Neural cell (in vitro differentiated cells): Measurements from ENCODE around the gene KIF13A. TPM values are rescaled to one million over a fixed set of nuclear protein-coding genes. Genes with fewer than 3 reads are reported as not detected.

Experiments
- H2AFZ ChIP-seq: fragments of 200-600, 300-800 bp; sonication (generic), shearing (Covaris generic); 2 replicates; pipeline ENCODE4 v1.6.0; 2014; ENCODE audit warnings: low read depth, mild to moderate bottlenecking, antibody characterized with exemption, low read length, moderate library complexity
- H3F3A ChIP-seq: fragments of 200-600 bp; shearing (Covaris generic); 2 replicates; pipeline ENCODE4 v1.6.1; 2016; ENCODE audit warnings: mild to moderate bottlenecking, moderate library complexity, mixed read lengths, antibody characterized with exemption, low read length; ENCODE audit not compliant: insufficient read depth, poor library complexity, severe bottlenecking
- H3K27ac ChIP-seq: fragments of 200-600, 300-800 bp; sonication (generic), shearing (Covaris generic); 2 replicates; pipeline ENCODE4 v1.5.1; 2014; ENCODE audit warnings: mild to moderate bottlenecking, low read length, moderate library complexity
- H3K27me3 ChIP-seq: fragments of 300-800, 200-600 bp; sonication (generic), shearing (Covaris generic); 2 replicates; pipeline ENCODE4 v1.6.0; 2014; ENCODE audit warnings: mild to moderate bottlenecking, low read depth, low read length, moderate library complexity; ENCODE audit not compliant: insufficient read depth
- H3K36me3 ChIP-seq: fragments of 300-800, 200-600 bp; sonication (generic), shearing (Covaris generic); 2 replicates; pipeline ENCODE4 v1.5.1; 2014; ENCODE audit warnings: mild to moderate bottlenecking, antibody characterized with exemption, low read length, moderate library complexity; ENCODE audit not compliant: insufficient read depth
- H3K4me2 ChIP-seq: fragments of 300-800, 200-600 bp; sonication (generic), shearing (Covaris generic); 2 replicates; pipeline ENCODE4 v1.6.0; 2014; ENCODE audit warnings: mild to moderate bottlenecking, low read length
- H3K4me3 ChIP-seq: fragments of 300-800, 200-600 bp; sonication (generic), shearing (Covaris generic); 2 replicates; pipeline ENCODE4 v1.5.1; 2014; ENCODE audit warnings: mild to moderate bottlenecking, low read length, moderate library complexity
- H3K79me2 ChIP-seq: fragments of 200-600 bp; shearing (Covaris generic); replicated peaks from 2 replicates; pipeline ENCODE4 v1.6.0; 2014; ENCODE audit warnings: mild to moderate bottlenecking, low read length, moderate library complexity; ENCODE audit not compliant: insufficient read depth
- H3K9ac ChIP-seq: fragments of 300-800, 200-600 bp; sonication (generic), shearing (Covaris generic); 2 replicates; pipeline ENCODE4 v1.6.1; 2016; ENCODE audit warnings: mild to moderate bottlenecking, low read length, mixed read lengths
- H3K9me2 ChIP-seq: fragments of 200-600 bp; shearing (Covaris generic); 2 replicates; pipeline ENCODE4 v1.6.1; 2016; ENCODE audit warnings: mild to moderate bottlenecking, low read length, mixed read lengths; ENCODE audit not compliant: insufficient read depth
- H3K9me3 ChIP-seq: fragments of 200-600, 300-800 bp; sonication (generic), shearing (Covaris generic); 2 replicates; pipeline ENCODE4 v1.6.1; 2016; ENCODE audit warnings: mild to moderate bottlenecking, mixed run types, low read length, moderate library complexity, mixed read lengths
- H4K20me1 ChIP-seq: fragments of 200-600 bp; shearing (Covaris generic); 2 replicates; pipeline ENCODE4 v1.6.1; 2016; ENCODE audit warnings: mild to moderate bottlenecking, mixed run types; ENCODE audit not compliant: insufficient read depth
- EP300 ChIP-seq: fragments of 450-650 bp; conservative IDR thresholded peaks from 2 replicates; pipeline ENCODE4 v1.6.1; 2014; ENCODE audit warnings: antibody characterized with exemption, mild to moderate bottlenecking, moderate library complexity; ENCODE audit not compliant: poor library complexity, severe bottlenecking
- EZH2 ChIP-seq: fragments of 200-600, 300-800 bp; shearing (Covaris generic), sonication (generic); IDR thresholded peaks from 2 replicates; pipeline ENCODE4 v1.6.1; 2014; ENCODE audit warnings: antibody characterized with exemption, low read length, borderline replicate concordance, mild to moderate bottlenecking; ENCODE audit not compliant: insufficient read depth, poor library complexity, severe bottlenecking
- MXI1 ChIP-seq: fragments of 450-650 bp; conservative IDR thresholded peaks from 2 replicates; pipeline ENCODE4 v1.6.1; 2014; ENCODE audit warnings: antibody characterized with exemption, mild to moderate bottlenecking; ENCODE audit not compliant: poor library complexity, severe bottlenecking
- POLR2AphosphoS5 ChIP-seq: IDR thresholded peaks from 2 replicates; pipeline ENCODE4 v1.6.1; 2012
- RAD21 ChIP-seq: fragments of 450-650 bp; conservative IDR thresholded peaks from 2 replicates; pipeline ENCODE4 v1.6.1; 2014; ENCODE audit warnings: antibody characterized with exemption, mild to moderate bottlenecking, moderate library complexity
- REST ChIP-seq: IDR thresholded peaks from 2 replicates; pipeline ENCODE4 v1.6.1; 2012; ENCODE audit warnings: borderline replicate concordance
- SMC3 ChIP-seq: fragments of 450-650 bp; conservative IDR thresholded peaks from 2 replicates; pipeline ENCODE4 v1.6.1; 2014; ENCODE audit warnings: antibody characterized with exemption, mild to moderate bottlenecking, moderate library complexity; ENCODE audit not compliant: poor library complexity
- TAF1 ChIP-seq: IDR thresholded peaks from 2 replicates; pipeline ENCODE4 v1.6.1; 2012; ENCODE audit warnings: low read depth
- polyA plus RNA-seq: library from polyadenylated mRNA; depleted of rRNA; stranded (reverse); fragments of >200 nt; gene quantifications from 2 replicates; pipeline ENCODE4 v1.2.3, GENCODE V29; 2014
- TF ChIP-seq, protein P1 (sequence below): fragments of 450-650 bp; IDR thresholded peaks from 2 replicates; pipeline ENCODE4 v1.5.1; 2014; ENCODE audit warnings: antibody characterized with exemption, mild to moderate bottlenecking, moderate library complexity; ENCODE audit not compliant: poor library complexity, severe bottlenecking

Gene KIF13A
- polyA plus RNA-seq, 1 donor from 2014 or later, result 9.4 TPM

- Histone ChIP-seq H3K36me3 (no peaks in the 10 kb centered on the region), H3K27ac (no peak overlapping the region), H3K9me2 (no peaks in the 10 kb centered on the region), H3K4me3 (no peak overlapping the region), H3K9ac (no peak overlapping the region), H3K27me3 (no peaks in the 10 kb centered on the region), H3K79me2 (no peaks in the 10 kb centered on the region), H3F3A (no peaks in the 10 kb centered on the region), H3K9me3 (no peaks in the 10 kb centered on the region), H2AFZ (no peak overlapping the region), H3K4me2 (no peak overlapping the region), H4K20me1 (no peaks in the 10 kb centered on the region)
- TF ChIP-seq EP300, result no peak
- no peak for TF ChIP-seq SMC3
- TF ChIP-seq RAD21, result no peak
- no peak for TF ChIP-seq MXI1
- no peak for TF ChIP-seq REST
- TF ChIP-seq TAF1, result no peak
- TF ChIP-seq POLR2AphosphoS5, result no peak
- no peak for TF ChIP-seq EZH2
- TF ChIP-seq, protein P1, sequence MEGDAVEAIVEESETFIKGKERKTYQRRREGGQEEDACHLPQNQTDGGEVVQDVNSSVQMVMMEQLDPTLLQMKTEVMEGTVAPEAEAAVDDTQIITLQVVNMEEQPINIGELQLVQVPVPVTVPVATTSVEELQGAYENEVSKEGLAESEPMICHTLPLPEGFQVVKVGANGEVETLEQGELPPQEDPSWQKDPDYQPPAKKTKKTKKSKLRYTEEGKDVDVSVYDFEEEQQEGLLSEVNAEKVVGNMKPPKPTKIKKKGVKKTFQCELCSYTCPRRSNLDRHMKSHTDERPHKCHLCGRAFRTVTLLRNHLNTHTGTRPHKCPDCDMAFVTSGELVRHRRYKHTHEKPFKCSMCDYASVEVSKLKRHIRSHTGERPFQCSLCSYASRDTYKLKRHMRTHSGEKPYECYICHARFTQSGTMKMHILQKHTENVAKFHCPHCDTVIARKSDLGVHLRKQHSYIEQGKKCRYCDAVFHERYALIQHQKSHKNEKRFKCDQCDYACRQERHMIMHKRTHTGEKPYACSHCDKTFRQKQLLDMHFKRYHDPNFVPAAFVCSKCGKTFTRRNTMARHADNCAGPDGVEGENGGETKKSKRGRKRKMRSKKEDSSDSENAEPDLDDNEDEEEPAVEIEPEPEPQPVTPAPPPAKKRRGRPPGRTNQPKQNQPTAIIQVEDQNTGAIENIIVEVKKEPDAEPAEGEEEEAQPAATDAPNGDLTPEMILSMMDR, result no peak
These were observed 103.6 kb downstream of the KIF13A start for GRCh38 chr6:17883665-17884497.

GRCh38 chr6:17881085-17881858, 106.2 kb downstream of the KIF13A start:
- Histone ChIP-seq H3K4me2 (no peak overlapping the region), H4K20me1 (no peaks in the 10 kb centered on the region)
- TF ChIP-seq RAD21, result no peak
- no peak for TF ChIP-seq EZH2
- no peak for TF ChIP-seq POLR2AphosphoS5

More at GRCh38 chr6:17881085-17881858, 106.2 kb downstream of the KIF13A start:
- Histone ChIP-seq H3K9ac (no peak overlapping the region), H3K79me2 (no peaks in the 10 kb centered on the region), H3K36me3 (no peaks in the 10 kb centered on the region), H3K27ac (no peak overlapping the region), H3K9me3 (no peaks in the 10 kb centered on the region), H3K27me3 (no peaks in the 10 kb centered on the region), H2AFZ (no peak overlapping the region), H3K9me2 (no peaks in the 10 kb centered on the region), H3F3A (no peaks in the 10 kb centered on the region), H3K4me3 (no peak overlapping the region)
